ENCODE results near the gene TMUB2. TPM values are rescaled to one million over a fixed set of nuclear protein-coding genes. Genes with fewer than 3 reads are reported as not detected.

TMUB2 gene
- total and polyA plus RNA-seq, 9 of the 15 experiments (the other 6 are each of a cell fraction or from before 2014, with no cell fraction given): 4.1 to 29.8 (median 16.3) TPM

DNA sequence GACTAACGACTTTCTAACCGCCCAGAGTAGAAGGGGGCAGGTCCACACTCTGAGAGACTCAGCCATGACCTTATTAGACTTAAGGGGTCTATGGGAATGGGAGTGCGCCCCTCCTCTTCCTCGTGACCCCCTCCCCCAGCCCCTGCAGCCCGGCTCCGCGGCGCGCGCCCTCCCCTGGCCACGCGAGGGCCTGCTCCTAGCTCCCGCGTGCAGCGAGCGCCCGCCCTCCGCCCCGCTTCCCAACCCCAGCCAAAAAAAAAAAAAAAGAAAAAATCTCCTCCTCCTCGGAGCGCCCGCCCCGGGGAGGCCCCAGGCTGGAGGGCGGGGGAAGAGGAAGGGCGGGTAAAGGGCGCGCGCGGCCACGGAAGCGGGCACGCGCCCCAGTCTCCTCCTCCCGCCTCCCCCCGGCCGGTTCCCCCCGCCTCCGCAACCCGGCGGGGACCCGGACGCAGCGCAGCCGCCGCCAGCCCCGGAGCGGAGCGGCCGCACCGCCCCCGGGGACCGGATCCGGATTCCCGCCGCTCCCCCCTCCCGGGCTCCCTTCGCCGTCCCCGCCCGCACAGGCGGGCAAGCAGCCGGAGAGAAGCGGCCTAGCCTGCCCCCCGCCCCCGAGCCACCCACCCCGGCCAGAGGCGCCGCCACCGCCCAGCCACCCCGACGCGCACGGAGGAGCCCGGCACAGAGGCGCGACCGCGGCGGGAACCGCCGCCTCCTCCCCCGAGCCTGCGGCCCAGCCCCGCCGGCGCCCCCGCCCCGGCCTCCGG is 31.8 kb downstream of the TMUB2 start (continued):
- TF ChIP-seq HNRNPL (IDR thresholded peaks at IDR 0.05; ENCODE audit: low read depth, low read length) (no peak), DLX4 (CRISPR knock-in tag; IDR thresholded peaks at IDR 0.05) (no peak), ZNF695 (CRISPR knock-in tag; IDR thresholded peaks at IDR 0.05) (no peak), DEAF1 (CRISPR knock-in tag; IDR thresholded peaks at IDR 0.05) (no peak), MEIS2 (IDR thresholded peaks at IDR 0.05; ENCODE audit: partially characterized antibody) (no peak), ZNF263 (CRISPR knock-in tag; IDR thresholded peaks at IDR 0.05; ENCODE audit: borderline replicate concordance) (no peak), MCM5 (IDR thresholded peaks at IDR 0.05; ENCODE audit: low read depth) (no peak), BRD4 (IDR thresholded peaks at IDR 0.05) (no peak), TCF7L2 (IDR thresholded peaks at IDR 0.05; ENCODE audit: low read depth, low read length) (no peak), POLR2G (IDR thresholded peaks at IDR 0.05; ENCODE audit: low read depth, low read length) (no peak), SP1 (CRISPR knock-in tag; IDR thresholded peaks at IDR 0.05) (no peak), FOXP1 (CRISPR knock-in tag; IDR thresholded peaks at IDR 0.05) (no peak), ZNF431 (CRISPR knock-in tag; IDR thresholded peaks at IDR 0.05) (no peak), ZBTB11 (CRISPR knock-in tag; IDR thresholded peaks at IDR 0.05) (peak in 1 of 3 experiments; percentile 76; a peak in 2 of 6 replicates)
- TF ChIP-seq, protein P1, sequence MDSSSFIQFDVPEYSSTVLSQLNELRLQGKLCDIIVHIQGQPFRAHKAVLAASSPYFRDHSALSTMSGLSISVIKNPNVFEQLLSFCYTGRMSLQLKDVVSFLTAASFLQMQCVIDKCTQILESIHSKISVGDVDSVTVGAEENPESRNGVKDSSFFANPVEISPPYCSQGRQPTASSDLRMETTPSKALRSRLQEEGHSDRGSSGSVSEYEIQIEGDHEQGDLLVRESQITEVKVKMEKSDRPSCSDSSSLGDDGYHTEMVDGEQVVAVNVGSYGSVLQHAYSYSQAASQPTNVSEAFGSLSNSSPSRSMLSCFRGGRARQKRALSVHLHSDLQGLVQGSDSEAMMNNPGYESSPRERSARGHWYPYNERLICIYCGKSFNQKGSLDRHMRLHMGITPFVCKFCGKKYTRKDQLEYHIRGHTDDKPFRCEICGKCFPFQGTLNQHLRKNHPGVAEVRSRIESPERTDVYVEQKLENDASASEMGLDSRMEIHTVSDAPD (CRISPR knock-in tag; IDR thresholded peaks at IDR 0.05): no peak
- TF ChIP-seq, protein P2, sequence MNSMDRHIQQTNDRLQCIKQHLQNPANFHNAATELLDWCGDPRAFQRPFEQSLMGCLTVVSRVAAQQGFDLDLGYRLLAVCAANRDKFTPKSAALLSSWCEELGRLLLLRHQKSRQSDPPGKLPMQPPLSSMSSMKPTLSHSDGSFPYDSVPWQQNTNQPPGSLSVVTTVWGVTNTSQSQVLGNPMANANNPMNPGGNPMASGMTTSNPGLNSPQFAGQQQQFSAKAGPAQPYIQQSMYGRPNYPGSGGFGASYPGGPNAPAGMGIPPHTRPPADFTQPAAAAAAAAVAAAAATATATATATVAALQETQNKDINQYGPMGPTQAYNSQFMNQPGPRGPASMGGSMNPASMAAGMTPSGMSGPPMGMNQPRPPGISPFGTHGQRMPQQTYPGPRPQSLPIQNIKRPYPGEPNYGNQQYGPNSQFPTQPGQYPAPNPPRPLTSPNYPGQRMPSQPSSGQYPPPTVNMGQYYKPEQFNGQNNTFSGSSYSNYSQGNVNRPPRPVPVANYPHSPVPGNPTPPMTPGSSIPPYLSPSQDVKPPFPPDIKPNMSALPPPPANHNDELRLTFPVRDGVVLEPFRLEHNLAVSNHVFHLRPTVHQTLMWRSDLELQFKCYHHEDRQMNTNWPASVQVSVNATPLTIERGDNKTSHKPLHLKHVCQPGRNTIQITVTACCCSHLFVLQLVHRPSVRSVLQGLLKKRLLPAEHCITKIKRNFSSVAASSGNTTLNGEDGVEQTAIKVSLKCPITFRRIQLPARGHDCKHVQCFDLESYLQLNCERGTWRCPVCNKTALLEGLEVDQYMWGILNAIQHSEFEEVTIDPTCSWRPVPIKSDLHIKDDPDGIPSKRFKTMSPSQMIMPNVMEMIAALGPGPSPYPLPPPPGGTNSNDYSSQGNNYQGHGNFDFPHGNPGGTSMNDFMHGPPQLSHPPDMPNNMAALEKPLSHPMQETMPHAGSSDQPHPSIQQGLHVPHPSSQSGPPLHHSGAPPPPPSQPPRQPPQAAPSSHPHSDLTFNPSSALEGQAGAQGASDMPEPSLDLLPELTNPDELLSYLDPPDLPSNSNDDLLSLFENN (IDR thresholded peaks at IDR 0.05; ENCODE audit: low read depth in 2 of 2, low read length in 2 of 2): no peak

Measured in K562 (cell line).